Measurements from ENCODE around the gene ACOT7. TPM values are rescaled to one million over a fixed set of nuclear protein-coding genes. Genes with fewer than 3 reads are reported as not detected.

ACOT7 gene
- total RNA-seq, 1 donor from 2014 or later, result 8.6 TPM

DNA sequence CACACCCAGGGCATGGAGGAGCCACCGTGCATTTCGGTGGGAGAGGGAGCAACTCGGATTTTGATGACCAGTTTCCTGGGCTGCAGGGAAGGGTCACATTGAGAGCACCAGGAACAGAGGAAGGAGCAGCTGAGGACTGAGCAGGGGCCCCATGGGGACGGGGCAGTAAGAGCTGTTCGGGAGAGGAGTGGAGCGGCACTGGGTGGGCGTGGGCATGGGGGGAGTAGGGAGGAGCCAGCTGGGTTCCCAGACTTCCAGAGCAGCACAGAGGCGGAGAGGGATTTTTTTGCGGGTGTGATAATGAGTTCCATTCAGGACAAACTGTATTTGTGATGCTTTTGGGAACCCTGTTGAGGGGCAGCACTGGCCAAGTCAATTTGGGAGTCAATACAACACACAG, 115.3 kb downstream of the ACOT7 start:
- TF ChIP-seq, protein P1, sequence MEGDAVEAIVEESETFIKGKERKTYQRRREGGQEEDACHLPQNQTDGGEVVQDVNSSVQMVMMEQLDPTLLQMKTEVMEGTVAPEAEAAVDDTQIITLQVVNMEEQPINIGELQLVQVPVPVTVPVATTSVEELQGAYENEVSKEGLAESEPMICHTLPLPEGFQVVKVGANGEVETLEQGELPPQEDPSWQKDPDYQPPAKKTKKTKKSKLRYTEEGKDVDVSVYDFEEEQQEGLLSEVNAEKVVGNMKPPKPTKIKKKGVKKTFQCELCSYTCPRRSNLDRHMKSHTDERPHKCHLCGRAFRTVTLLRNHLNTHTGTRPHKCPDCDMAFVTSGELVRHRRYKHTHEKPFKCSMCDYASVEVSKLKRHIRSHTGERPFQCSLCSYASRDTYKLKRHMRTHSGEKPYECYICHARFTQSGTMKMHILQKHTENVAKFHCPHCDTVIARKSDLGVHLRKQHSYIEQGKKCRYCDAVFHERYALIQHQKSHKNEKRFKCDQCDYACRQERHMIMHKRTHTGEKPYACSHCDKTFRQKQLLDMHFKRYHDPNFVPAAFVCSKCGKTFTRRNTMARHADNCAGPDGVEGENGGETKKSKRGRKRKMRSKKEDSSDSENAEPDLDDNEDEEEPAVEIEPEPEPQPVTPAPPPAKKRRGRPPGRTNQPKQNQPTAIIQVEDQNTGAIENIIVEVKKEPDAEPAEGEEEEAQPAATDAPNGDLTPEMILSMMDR (IDR thresholded peaks at IDR 0.05; ENCODE audit: borderline replicate concordance), result no peak
- no peaks in the 10 kb centered on the region for H3K27me3 ChIP-seq (ENCODE audit: low read depth)
- no peaks in the 10 kb centered on the region for H3K9me3 ChIP-seq (replicated peaks)
- H3K4me3 ChIP-seq, result no peak overlapping the region
- intact Hi-C loops (cut with micrococcal nuclease), result no loop called here
- no peak overlapping the region for H3K27ac ChIP-seq (replicated peaks)
- H3K36me3 ChIP-seq, result no peaks in the 10 kb centered on the region
- no peak for DNase-seq
- H3K4me1 ChIP-seq, result peaks cover 15% of the 10 kb centered on the region

DNA sequence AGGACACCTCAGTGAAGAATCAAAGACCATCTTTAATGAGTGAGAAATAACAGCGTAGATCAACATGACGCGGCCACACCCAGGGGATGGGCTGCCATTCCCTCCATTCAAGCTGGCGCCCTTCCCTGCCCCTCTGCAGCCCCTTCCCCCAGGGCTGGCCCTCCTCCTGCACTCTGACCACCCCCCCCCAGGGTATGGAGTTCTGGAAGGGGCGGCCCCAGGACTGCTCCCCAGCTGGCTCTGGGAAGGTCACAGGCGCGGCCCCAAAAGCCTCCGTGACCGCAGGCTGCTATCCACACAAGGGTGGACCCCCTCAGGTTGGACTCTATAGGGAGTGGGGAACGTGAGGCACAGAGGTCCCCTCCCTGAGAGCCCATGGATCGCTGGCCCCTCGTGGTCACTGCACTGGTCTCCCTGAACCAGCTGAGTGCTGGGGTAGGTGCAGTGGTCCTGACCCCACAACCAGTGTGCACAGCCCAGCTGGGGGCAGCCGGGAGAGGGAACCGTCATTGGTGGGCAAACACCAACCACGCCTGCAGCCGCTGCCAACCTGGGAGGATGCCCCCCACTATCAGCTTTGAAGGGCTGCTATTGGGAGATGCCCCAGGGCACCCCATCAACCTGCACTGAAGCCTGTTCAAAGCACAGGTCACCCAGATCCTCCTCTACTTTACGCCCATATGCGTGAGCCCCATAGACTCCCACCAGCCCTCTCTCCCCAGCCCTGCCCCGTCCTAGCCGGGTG, 116.6 kb downstream of the ACOT7 start:
- Histone ChIP-seq H3K4me3 (peak overlapping the region; percentile 61), H3K27ac (replicated peaks) (peak overlapping the region; percentile 90), H3K4me1 (peaks cover 15% of the 10 kb centered on the region), H3K27me3 (ENCODE audit: low read depth) (no peaks in the 10 kb centered on the region), H3K9me3 (replicated peaks) (no peaks in the 10 kb centered on the region), H3K36me3 (no peaks in the 10 kb centered on the region)
- TF ChIP-seq, protein P1 (IDR thresholded peaks at IDR 0.05; ENCODE audit: borderline replicate concordance), result no peak
- DNase-seq, result no peak
- intact Hi-C loops (cut with micrococcal nuclease), result no loop called here

DNA sequence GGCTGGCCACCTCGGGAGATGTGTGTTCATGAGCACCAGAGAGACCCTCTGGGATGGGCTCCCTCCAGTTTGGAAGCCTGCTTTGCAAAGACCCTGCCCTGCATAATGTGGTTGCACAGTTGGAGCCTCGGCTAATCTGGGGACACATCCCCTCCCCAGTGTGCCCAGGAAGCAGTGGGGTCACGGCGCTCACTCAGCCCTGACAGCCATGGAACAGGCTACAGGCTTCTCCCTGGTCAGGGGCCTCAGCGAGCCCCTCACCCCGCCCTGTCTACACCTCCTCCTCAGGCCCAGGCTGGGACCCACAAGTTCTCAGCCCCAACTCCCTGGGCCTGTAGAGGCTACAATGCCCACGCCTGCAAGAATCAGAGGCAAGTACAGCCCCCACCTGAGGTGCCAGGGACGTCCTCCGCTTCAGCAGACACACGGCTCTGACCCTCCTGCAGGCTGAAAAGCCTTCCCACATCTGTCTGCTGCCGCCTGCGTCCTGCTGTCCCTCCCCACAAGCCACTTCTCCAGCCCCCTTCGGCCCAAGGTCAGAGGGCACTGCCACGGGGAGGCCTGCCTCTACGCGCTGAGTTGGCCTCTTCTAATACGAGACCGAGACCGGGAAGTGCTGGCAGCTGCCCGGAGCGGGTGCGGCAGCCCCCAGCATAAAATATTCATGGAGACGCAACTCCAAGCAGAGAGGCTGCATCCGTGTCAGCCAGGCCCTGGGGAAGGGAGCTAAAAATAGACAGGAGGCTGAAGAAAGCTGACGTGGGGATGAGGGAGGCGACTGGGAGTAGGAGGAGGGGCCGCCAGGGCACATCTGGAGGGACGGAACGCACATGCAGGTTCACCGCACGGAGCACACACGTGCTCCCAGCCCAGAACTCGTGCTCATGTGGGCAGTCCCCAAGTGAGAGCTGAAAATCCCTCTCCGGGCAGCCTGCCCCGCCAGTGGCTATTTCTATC, 117.5 kb downstream of the ACOT7 start:
- TF ChIP-seq, protein P1 (IDR thresholded peaks at IDR 0.05; ENCODE audit: borderline replicate concordance), result no peak
- Histone ChIP-seq H3K4me1 (peaks cover 20% of the 10 kb centered on the region), H3K27me3 (ENCODE audit: low read depth) (no peaks in the 10 kb centered on the region), H3K4me3 (peak overlapping the region; percentile 61), H3K36me3 (no peaks in the 10 kb centered on the region), H3K9me3 (replicated peaks) (no peaks in the 10 kb centered on the region), H3K27ac (replicated peaks) (peak overlapping the region; percentile 90)
- peak; percentile 72 for DNase-seq
- intact Hi-C loops (cut with micrococcal nuclease), result no loop called here

DNA sequence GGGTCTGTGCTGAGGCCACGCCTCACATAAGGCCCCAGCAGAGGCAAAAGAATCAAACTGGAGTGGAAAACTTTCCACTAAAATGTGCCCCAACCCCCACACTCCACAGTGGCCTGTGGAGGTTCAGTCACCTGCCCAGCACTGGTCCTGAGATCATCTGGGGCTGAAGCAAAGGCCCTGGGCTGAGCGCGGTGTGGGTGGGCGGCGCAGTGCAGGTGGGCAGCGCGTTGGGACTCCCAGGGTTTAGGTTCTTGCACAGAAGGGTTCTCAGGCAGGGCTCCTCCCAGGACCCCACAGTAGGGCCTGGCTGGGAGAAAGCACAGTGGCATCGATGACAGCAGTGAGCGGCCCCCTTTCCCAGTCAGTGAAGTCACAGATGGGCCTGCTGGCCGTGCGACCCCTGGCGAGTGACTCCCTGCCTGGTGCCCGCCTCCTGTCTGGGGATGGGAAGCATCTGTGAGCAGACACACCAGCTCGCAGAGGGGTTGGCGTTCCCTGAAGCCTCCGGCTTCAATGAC, 118.9 kb downstream of the ACOT7 start:
- no peak for DNase-seq
- Histone ChIP-seq H3K4me1 (peaks cover 29% of the 10 kb centered on the region), H3K9me3 (replicated peaks) (no peaks in the 10 kb centered on the region), H3K27ac (replicated peaks) (no peak overlapping the region), H3K4me3 (no peak overlapping the region), H3K27me3 (ENCODE audit: low read depth) (no peaks in the 10 kb centered on the region), H3K36me3 (no peaks in the 10 kb centered on the region)
- TF ChIP-seq, protein P1 (IDR thresholded peaks at IDR 0.05; ENCODE audit: borderline replicate concordance), result no peak
- intact Hi-C loops (cut with micrococcal nuclease), result no loop called here

DNA sequence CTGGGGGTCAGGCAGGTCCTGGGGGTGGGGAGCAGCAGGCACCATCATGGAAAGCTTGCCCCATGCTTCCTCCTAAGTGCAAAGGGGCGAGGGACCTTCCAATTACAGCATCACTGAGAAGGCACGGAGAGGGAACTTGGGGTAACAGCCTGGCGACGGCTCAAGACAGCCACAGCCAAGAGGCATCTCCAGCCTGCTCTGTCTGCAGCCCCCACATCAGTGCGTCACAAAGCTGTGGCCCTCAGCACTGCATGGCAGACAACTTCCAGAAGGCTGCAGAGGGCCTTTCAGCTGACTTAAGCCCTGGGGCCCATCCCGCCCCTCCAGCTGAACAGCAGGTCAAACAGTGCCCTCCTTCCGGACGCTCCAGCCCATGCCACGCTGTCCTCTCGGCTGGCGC, 119.5 kb downstream of the ACOT7 start:
- Histone ChIP-seq H3K27ac (replicated peaks) (no peak overlapping the region), H3K4me3 (no peak overlapping the region), H3K4me1 (peaks cover 29% of the 10 kb centered on the region), H3K36me3 (no peaks in the 10 kb centered on the region), H3K27me3 (ENCODE audit: low read depth) (no peaks in the 10 kb centered on the region), H3K9me3 (replicated peaks) (no peaks in the 10 kb centered on the region)
- intact Hi-C loops (cut with micrococcal nuclease), result no loop called here
- DNase-seq, result no peak
- TF ChIP-seq, protein P1 (IDR thresholded peaks at IDR 0.05; ENCODE audit: borderline replicate concordance), result no peak
